Gastrocnemius medialis (tissue), 4 donors: ENCODE measurements around the gene NDUFB10. TPM values are rescaled to one million over a fixed set of nuclear protein-coding genes. Genes with fewer than 3 reads are reported as not detected.

Experiments used
- ATAC-seq, 2 donors: fragments of 150-250 bp; one replicate each; pipeline ENCODE4 v1.9.1; 2016
- DNase-seq, 2 donors: peaks; one replicate each; pipeline ENCODE4 v3.0.0-alpha.2; 2019
- H3K27ac ChIP-seq, 4 donors: fragments of 200-600 bp; sonication (generic); 1 replicate in 1 of 4; 2 replicates in 3 of 4; pipeline ENCODE4 v1.5.1; 2016 to 2018; ENCODE audit warnings: mild to moderate bottlenecking in 2 of 4, moderate library complexity in 1 of 4
- H3K27me3 ChIP-seq, 3 donors: fragments of 200-600 bp; sonication (generic) in 2 of 3; 1 replicate in 1 of 3; 2 replicates in 2 of 3; pipeline versions ENCODE4 v1.5.1 to v1.6.0; 2016 to 2019; ENCODE audit warnings: mild to moderate bottlenecking in 1 of 3, moderate library complexity in 1 of 3
- H3K36me3 ChIP-seq, 2 donors: fragments of 200-600 bp; sonication (generic) in 1 of 2; one replicate each; pipeline ENCODE4 v1.5.1; 2017 to 2018
- H3K4me1 ChIP-seq, 2 donors: fragments of 200-600 bp; sonication (generic) in 1 of 2; one replicate each; pipeline ENCODE4 v1.5.1; 2016 to 2017; ENCODE audit warnings: mild to moderate bottlenecking in 2 of 2
- H3K4me3 ChIP-seq, 4 donors: fragments of 200-600 bp; sonication (generic) in 3 of 4; 1 replicate in 1 of 4; 2 replicates in 3 of 4; pipeline ENCODE4 v1.5.1; 2016 to 2019; ENCODE audit warnings: mild to moderate bottlenecking in 2 of 4
- H3K9me3 ChIP-seq, 3 donors: fragments of 200-600 bp; sonication (generic) in 2 of 3; 1 replicate in 1 of 3; 2 replicates in 2 of 3; pipeline ENCODE4 v1.5.1; 2016 to 2019
- POLR2A ChIP-seq, 2 donors: fragments of 450-650 bp; IDR thresholded peaks; one replicate each; pipeline ENCODE4 v1.6.1; 2017; ENCODE audit warnings: antibody characterized with exemption in 2 of 2, mild to moderate bottlenecking in 2 of 2, moderate library complexity in 2 of 2
- in situ Hi-C, 4 donors: fragments of 200-750 bp; cut with MboI; loops; one replicate each; pipeline versions ENCODE4 v1.15.0 to v1.8.0; 2017; ENCODE audit warnings: low sequenced_read_pairs in 4 of 4
- intact Hi-C: fragments of 100-400 bp; cut with DNase I; formaldehyde crosslinking; loops from one replicate; pipeline ENCODE4 v1.15.1; 2023; ENCODE audit warnings: low total_unique reads
- total RNA-seq, 4 donors: library from RNA; depleted of rRNA; stranded (reverse); fragments of >200 nt; gene quantifications; one replicate each; pipeline versions ENCODE4 v1.1.0 to v1.2.3, GENCODE V29; 2016
- TF ChIP-seq, protein P1 (sequence below), 5 experiments: fragments of 450-650 bp in 3 of 5; fragments of 200-600 bp in 2 of 5; sonication (generic) in 2 of 5; IDR thresholded peaks in 4 of 5; conservative IDR thresholded peaks in 1 of 5; 1 replicate in 4 of 5; 2 replicates in 1 of 5; pipeline ENCODE4 v1.5.1; 2016 to 2019; ENCODE audit warnings: antibody characterized with exemption in 5 of 5, mild to moderate bottlenecking in 3 of 5, moderate library complexity in 3 of 5

Gene NDUFB10
- total RNA-seq, 4 donors from 2014 or later, result 530 to 1,014 (median 743) TPM

DNA sequence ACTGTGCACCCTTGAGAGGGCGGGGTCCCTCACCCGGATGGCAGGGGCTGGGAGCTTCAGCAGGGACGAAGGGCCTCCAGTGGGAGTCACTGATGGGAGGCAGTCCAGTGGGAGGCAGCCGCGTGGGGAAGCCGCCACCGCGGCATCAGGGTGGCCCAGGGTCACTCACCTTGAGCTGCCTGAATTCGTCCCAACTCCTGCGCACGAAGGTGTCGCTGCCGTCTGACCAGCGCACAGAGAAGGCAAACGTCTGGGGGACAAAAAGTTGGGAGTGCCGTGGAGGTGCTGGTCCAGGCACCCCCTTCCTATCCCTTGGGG is 21.4 kb downstream of the NDUFB10 start:
- no peaks in the 10 kb centered on the region for H3K9me3 ChIP-seq
- no peaks in the 10 kb centered on the region for H3K27me3 ChIP-seq
- in situ Hi-C loops, result no loop called here

GRCh38 chr16:1981398-1981836 is 22.1 kb downstream of the NDUFB10 start, which contains the start of gene NOXO1:
NOXO1 (minus strand) TSS chr16:1981469; CDS start chr16:1981179, 290 bp downstream.
- in situ Hi-C loops (no loop called here), intact Hi-C loops (loop anchor here (10.0 kb wide), 1 partner anchor 367 kb away; the partner anchor contains the start of genes CRAMP1 and IFT140)
- H3K27ac ChIP-seq, result no peak within 1 kb of the TSS
- H3K27me3 ChIP-seq, result no peaks in the 10 kb centered on the region
- no peak for ATAC-seq
- no peak for TF ChIP-seq POLR2A (IDR thresholded peaks at IDR 0.05)
- TF ChIP-seq, protein P1, sequence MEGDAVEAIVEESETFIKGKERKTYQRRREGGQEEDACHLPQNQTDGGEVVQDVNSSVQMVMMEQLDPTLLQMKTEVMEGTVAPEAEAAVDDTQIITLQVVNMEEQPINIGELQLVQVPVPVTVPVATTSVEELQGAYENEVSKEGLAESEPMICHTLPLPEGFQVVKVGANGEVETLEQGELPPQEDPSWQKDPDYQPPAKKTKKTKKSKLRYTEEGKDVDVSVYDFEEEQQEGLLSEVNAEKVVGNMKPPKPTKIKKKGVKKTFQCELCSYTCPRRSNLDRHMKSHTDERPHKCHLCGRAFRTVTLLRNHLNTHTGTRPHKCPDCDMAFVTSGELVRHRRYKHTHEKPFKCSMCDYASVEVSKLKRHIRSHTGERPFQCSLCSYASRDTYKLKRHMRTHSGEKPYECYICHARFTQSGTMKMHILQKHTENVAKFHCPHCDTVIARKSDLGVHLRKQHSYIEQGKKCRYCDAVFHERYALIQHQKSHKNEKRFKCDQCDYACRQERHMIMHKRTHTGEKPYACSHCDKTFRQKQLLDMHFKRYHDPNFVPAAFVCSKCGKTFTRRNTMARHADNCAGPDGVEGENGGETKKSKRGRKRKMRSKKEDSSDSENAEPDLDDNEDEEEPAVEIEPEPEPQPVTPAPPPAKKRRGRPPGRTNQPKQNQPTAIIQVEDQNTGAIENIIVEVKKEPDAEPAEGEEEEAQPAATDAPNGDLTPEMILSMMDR (IDR thresholded peaks at IDR 0.05 in 4 of 5, conservative IDR thresholded peaks at IDR 0.05 in 1 of 5), result no peak
- DNase-seq, result no peak
- peaks cover 0 to 36% of the 10 kb centered on the region in 2 donors for H3K36me3 ChIP-seq
- no peak within 1 kb of the TSS for H3K4me3 ChIP-seq
- H3K4me1 ChIP-seq, result peaks cover 16 to 25% of the 10 kb centered on the region in 2 donors
- H3K9me3 ChIP-seq, result no peaks in the 10 kb centered on the region

More for the DNA sequence above, 21.4 kb downstream of the NDUFB10 start:
- H3K27ac ChIP-seq, result no peak overlapping the region
- H3K4me1 ChIP-seq, result peaks cover 16 to 25% of the 10 kb centered on the region in 2 donors
- H3K4me3 ChIP-seq, result no peak overlapping the region
- TF ChIP-seq POLR2A (IDR thresholded peaks at IDR 0.05), result no peak
- TF ChIP-seq, protein P1 (IDR thresholded peaks at IDR 0.05 in 4 of 5, conservative IDR thresholded peaks at IDR 0.05 in 1 of 5), result no peak
- ATAC-seq (no peak), DNase-seq (no peak)
- intact Hi-C loops, result loop anchor here (10.0 kb wide), 1 partner anchor 366 kb away; the partner anchor contains the start of genes CRAMP1 and IFT140
- H3K36me3 ChIP-seq, result peaks cover 0 to 36% of the 10 kb centered on the region in 2 donors

- Histone ChIP-seq H3K36me3 (peaks cover 0 to 36% of the 10 kb centered on the region in 2 donors), H3K9me3 (no peaks in the 10 kb centered on the region), H3K4me3 (no peak overlapping the region), H3K27ac (no peak overlapping the region), H3K4me1 (peaks cover 16 to 25% of the 10 kb centered on the region in 2 donors), H3K27me3 (no peaks in the 10 kb centered on the region)
- in situ Hi-C loops, result no loop called here
- ATAC-seq (no peak), DNase-seq (no peak)
- intact Hi-C loops, result loop anchor here (10.0 kb wide), 1 partner anchor 367 kb away; the partner anchor contains the start of genes CRAMP1 and IFT140
- no peak for TF ChIP-seq POLR2A (IDR thresholded peaks at IDR 0.05)
- TF ChIP-seq, protein P1 (IDR thresholded peaks at IDR 0.05 in 4 of 5, conservative IDR thresholded peaks at IDR 0.05 in 1 of 5), result no peak
Measured at GRCh38 chr16:1982013-1982433, 22.7 kb downstream of the NDUFB10 start.

DNA sequence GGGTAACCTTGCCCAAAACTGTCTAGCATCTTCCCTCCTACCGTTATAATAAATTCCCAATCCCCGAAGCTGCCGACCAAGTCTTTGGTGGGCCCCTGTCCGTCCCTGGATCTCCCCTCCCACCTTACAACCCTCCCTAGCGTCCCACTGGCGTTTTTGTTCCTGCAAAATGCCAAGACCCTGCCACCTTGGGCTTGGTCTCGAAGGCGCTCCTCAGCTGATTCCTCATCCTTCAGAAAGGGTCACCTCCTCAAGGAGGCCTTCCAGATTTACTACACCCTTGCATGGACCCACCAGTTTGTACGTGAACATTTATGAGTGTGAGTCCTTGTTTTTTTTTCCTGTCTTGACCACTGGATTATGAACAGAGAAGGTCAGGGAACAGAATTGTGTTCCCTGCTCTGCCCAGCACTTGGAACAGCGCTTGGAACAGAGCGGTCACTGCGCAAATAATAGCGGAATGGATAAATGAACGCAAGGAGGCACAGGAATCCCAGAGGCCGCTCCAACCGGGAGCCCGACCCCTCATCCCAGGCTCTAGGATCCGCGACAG is 23.7 kb downstream of the NDUFB10 start:
- H3K27me3 ChIP-seq, result no peaks in the 10 kb centered on the region
- in situ Hi-C loops, result no loop called here

More for the DNA sequence above, 23.7 kb downstream of the NDUFB10 start:
- ATAC-seq, result no peak
- Histone ChIP-seq H3K36me3 (peaks cover 0 to 28% of the 10 kb centered on the region in 2 donors), H3K4me3 (peak overlapping the region; percentile 61 to 91 (median 81)), H3K9me3 (no peaks in the 10 kb centered on the region), H3K27ac (peak overlapping the region; percentile 68 to 83 (median 78)), H3K4me1 (peaks cover 16 to 25% of the 10 kb centered on the region in 2 donors)
- DNase-seq, result no peak
- TF ChIP-seq, protein P1 (IDR thresholded peaks at IDR 0.05 in 4 of 5, conservative IDR thresholded peaks at IDR 0.05 in 1 of 5), result no peak
- TF ChIP-seq POLR2A (IDR thresholded peaks at IDR 0.05), result no peak
- intact Hi-C loops, result loop anchor here (10.0 kb wide), 1 partner anchor 368 kb away; the partner anchor contains the start of genes CRAMP1 and IFT140
